A673 (cell line): ENCODE measurements around the gene PKNOX2. TPM values are rescaled to one million over a fixed set of nuclear protein-coding genes. Genes with fewer than 3 reads are reported as not detected.

Experiments
- BruUV-seq: library from RNA; stranded (reverse); fragments of 400-500 nt; replicated peaks from 2 replicates; lab custom pipeline; 2021; lab: Mats Ljungman, UMichigan
- CTCF ChIA-PET: fragments of 300-600 bp; sonication (Branson Sonifier 250); formaldehyde crosslinking; loops from one replicate; lab custom pipeline; 2022; ENCODE audit warnings: antibody characterized with exemption; lab: Charles Lee
- POLR2A ChIA-PET: fragments of 300-600 bp; sonication (Branson Sonifier 250); formaldehyde crosslinking; loops from one replicate; lab custom pipeline; 2022; ENCODE audit warnings: antibody characterized with exemption; ENCODE audit not compliant: low non-redundant PET; lab: Charles Lee
- DNase-seq: peaks from one replicate; pipeline ENCODE4 v3.0.0-alpha.2; 2015; ENCODE audit warnings: low spot score
- H3K27ac ChIP-seq: fragments of 200-600 bp; sonication (generic); 2 replicates; pipeline ENCODE4 v1.5.1; 2016; ENCODE audit warnings: mixed run types, low read depth, mild to moderate bottlenecking, mixed read lengths, antibody characterized with exemption, low read length; ENCODE audit not compliant: poor library complexity, severe bottlenecking
- H3K27me3 ChIP-seq: fragments of 200-600 bp; sonication (generic); replicated peaks from 2 replicates; pipeline ENCODE4 v1.6.1; 2017; ENCODE audit warnings: mixed run types, low read depth, mild to moderate bottlenecking, mixed read lengths, antibody characterized with exemption, low read length; ENCODE audit not compliant: insufficient read depth, poor library complexity
- H3K36me3 ChIP-seq: fragments of 200-600 bp; sonication (generic); 2 replicates; pipeline ENCODE4 v1.6.1; 2016; ENCODE audit warnings: mixed run types, mild to moderate bottlenecking, mixed read lengths, antibody characterized with exemption, low read length; ENCODE audit not compliant: insufficient read depth, poor library complexity, severe bottlenecking
- H3K4me1 ChIP-seq: fragments of 200-600 bp; sonication (generic); 2 replicates; pipeline ENCODE4 v1.6.1; 2017; ENCODE audit warnings: mixed run types, mild to moderate bottlenecking, mixed read lengths, antibody characterized with exemption, low read length; ENCODE audit not compliant: insufficient read depth, poor library complexity, severe bottlenecking
- H3K4me3 ChIP-seq: fragments of 200-600 bp; sonication (generic); 2 replicates; pipeline ENCODE4 v1.5.1; 2016; ENCODE audit warnings: low read depth, mixed run types, mild to moderate bottlenecking, mixed read lengths, low read length; ENCODE audit not compliant: poor library complexity, severe bottlenecking
- H3K9me3 ChIP-seq: fragments of 200-600 bp; sonication (generic); 2 replicates; pipeline ENCODE4 v1.6.1; 2016; ENCODE audit warnings: mixed run types, low read depth, mild to moderate bottlenecking, mixed read lengths, antibody characterized with exemption, low read length; ENCODE audit not compliant: poor library complexity, severe bottlenecking
- EZH2 ChIP-seq: fragments of 200-600 bp; sonication (generic); IDR thresholded peaks from 2 replicates; pipeline ENCODE4 v1.6.1; 2017; ENCODE audit warnings: borderline replicate concordance, low read depth, mild to moderate bottlenecking, mixed read lengths, antibody characterized with exemption, low read length; ENCODE audit not compliant: poor library complexity, severe bottlenecking
- intact Hi-C: fragments of 100-400 bp; cut with micrococcal nuclease; formaldehyde crosslinking; loops from one replicate; pipeline ENCODE4 v1.10.0; 2022; ENCODE audit not compliant: unreplicated experiment
- total RNA-seq: library from RNA; stranded (reverse); gene quantifications from 2 replicates; pipeline ENCODE4 v1.2.3, GENCODE V29; 2021
- TF ChIP-seq, protein P1 (sequence below): fragments of 300-800, 200-600 bp; sonication (generic); conservative IDR thresholded peaks from 2 replicates; pipeline ENCODE4 v1.5.1; 2017; ENCODE audit warnings: low read depth, mild to moderate bottlenecking, antibody characterized with exemption, low read length, moderate library complexity, mixed read lengths

PKNOX2 gene
- total RNA-seq, 1 experiment from 2014 or later, result 1.1 TPM

GRCh38 chr11:125236072-125236825 is 71.7 kb downstream of the PKNOX2 start:
- ChIA-PET CTCF (no interaction called here), POLR2A (no interaction called here)
- Histone ChIP-seq H3K4me1 (no peaks in the 10 kb centered on the region), H3K27me3 (peaks cover 14% of the 10 kb centered on the region), H3K4me3 (no peak overlapping the region), H3K9me3 (no peaks in the 10 kb centered on the region), H3K36me3 (no peaks in the 10 kb centered on the region), H3K27ac (no peak overlapping the region)
- TF ChIP-seq, protein P1, sequence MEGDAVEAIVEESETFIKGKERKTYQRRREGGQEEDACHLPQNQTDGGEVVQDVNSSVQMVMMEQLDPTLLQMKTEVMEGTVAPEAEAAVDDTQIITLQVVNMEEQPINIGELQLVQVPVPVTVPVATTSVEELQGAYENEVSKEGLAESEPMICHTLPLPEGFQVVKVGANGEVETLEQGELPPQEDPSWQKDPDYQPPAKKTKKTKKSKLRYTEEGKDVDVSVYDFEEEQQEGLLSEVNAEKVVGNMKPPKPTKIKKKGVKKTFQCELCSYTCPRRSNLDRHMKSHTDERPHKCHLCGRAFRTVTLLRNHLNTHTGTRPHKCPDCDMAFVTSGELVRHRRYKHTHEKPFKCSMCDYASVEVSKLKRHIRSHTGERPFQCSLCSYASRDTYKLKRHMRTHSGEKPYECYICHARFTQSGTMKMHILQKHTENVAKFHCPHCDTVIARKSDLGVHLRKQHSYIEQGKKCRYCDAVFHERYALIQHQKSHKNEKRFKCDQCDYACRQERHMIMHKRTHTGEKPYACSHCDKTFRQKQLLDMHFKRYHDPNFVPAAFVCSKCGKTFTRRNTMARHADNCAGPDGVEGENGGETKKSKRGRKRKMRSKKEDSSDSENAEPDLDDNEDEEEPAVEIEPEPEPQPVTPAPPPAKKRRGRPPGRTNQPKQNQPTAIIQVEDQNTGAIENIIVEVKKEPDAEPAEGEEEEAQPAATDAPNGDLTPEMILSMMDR, result no peak
- no peak for TF ChIP-seq EZH2
- intact Hi-C loops, result no loop called here
- BruUV-seq, result no TSS peak
- no peak for DNase-seq

GRCh38 chr11:125239585-125240560 is 75.3 kb downstream of the PKNOX2 start:
- no peak for DNase-seq
- Histone ChIP-seq H3K4me1 (no peaks in the 10 kb centered on the region), H3K27ac (no peak overlapping the region), H3K36me3 (no peaks in the 10 kb centered on the region), H3K27me3 (peaks cover 14% of the 10 kb centered on the region), H3K9me3 (no peaks in the 10 kb centered on the region), H3K4me3 (no peak overlapping the region)
- BruUV-seq, result no TSS peak
- ChIA-PET CTCF (interaction anchor here (0.5 kb wide), 1 partner anchor 75 kb away, joined by 4 read pairs; the partner anchor contains the start of gene PKNOX2), POLR2A (no interaction called here)
- intact Hi-C loops, result no loop called here
- no peak for TF ChIP-seq EZH2
- TF ChIP-seq, protein P1, result no peak

DNA sequence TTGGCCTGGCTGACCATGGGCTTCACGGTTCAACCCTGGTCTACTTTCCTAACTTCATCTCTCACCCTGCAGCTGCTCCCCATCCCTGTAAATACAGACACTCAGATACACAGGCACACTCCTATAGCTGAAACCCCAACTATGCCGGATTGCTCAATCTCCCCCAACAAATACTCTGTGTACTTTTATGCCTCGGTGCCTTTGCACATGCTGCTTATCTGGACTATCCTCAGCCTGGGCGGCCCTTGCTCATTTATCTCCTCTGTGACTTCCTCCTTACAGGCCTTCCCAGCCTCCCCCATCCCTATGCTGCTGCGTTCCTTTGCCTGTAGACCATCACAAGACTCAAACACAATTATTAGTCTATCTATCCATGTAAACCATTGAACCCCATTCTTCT is 76.6 kb downstream of the PKNOX2 start:
- Histone ChIP-seq H3K9me3 (no peaks in the 10 kb centered on the region), H3K27me3 (peaks cover 14% of the 10 kb centered on the region), H3K36me3 (no peaks in the 10 kb centered on the region), H3K4me3 (no peak overlapping the region), H3K4me1 (no peaks in the 10 kb centered on the region), H3K27ac (no peak overlapping the region)
- intact Hi-C loops, result no loop called here
- ChIA-PET POLR2A (no interaction called here), CTCF (no interaction called here)
- BruUV-seq, result no TSS peak
- TF ChIP-seq EZH2, result no peak
- TF ChIP-seq, protein P1, result no peak
- no peak for DNase-seq
